Measurements from ENCODE around the gene KIF6. TPM values are rescaled to one million over a fixed set of nuclear protein-coding genes. Genes with fewer than 3 reads are reported as not detected.

The KIF6 gene
- total RNA-seq, 1 donor from 2014 or later, result 0.43 TPM

DNA sequence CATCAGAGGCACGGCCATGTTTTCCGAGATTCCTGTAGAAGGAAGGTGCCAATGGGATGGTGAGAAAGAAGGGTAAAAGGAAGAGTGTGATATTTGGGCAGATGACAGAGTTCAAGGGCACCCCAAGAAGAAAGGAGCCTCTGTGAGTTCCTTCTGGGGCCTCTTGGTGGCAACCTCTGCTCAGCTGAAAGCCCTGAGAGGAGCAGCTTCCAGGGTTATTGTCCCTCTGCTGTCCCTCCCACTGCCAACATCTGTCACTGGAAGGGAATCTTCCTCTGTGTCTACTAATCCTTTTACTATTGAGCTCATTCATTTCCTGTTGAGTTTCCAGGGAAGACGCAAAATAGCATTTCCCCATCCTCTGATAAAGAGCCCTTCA lies 362.7 kb downstream of the KIF6 start:
- H3K4me1 ChIP-seq, result no peaks in the 10 kb centered on the region
- no peak overlapping the region for H3K27ac ChIP-seq
- no peaks in the 10 kb centered on the region for H3K9me3 ChIP-seq
- H3K36me3 ChIP-seq, result no peaks in the 10 kb centered on the region
- no peak overlapping the region for H3K4me3 ChIP-seq
- DNase-seq (ENCODE audit: low spot score in 2 of 2), result no peak
- H3K27me3 ChIP-seq, result no peaks in the 10 kb centered on the region
- no peak for TF ChIP-seq CTCF (IDR thresholded peaks at IDR 0.05)
- intact Hi-C loops (cut with DNase I), result loop anchor here (1.0 kb wide), 1 partner anchor 530 kb away; no protein-coding TSS in a partner anchor

DNA sequence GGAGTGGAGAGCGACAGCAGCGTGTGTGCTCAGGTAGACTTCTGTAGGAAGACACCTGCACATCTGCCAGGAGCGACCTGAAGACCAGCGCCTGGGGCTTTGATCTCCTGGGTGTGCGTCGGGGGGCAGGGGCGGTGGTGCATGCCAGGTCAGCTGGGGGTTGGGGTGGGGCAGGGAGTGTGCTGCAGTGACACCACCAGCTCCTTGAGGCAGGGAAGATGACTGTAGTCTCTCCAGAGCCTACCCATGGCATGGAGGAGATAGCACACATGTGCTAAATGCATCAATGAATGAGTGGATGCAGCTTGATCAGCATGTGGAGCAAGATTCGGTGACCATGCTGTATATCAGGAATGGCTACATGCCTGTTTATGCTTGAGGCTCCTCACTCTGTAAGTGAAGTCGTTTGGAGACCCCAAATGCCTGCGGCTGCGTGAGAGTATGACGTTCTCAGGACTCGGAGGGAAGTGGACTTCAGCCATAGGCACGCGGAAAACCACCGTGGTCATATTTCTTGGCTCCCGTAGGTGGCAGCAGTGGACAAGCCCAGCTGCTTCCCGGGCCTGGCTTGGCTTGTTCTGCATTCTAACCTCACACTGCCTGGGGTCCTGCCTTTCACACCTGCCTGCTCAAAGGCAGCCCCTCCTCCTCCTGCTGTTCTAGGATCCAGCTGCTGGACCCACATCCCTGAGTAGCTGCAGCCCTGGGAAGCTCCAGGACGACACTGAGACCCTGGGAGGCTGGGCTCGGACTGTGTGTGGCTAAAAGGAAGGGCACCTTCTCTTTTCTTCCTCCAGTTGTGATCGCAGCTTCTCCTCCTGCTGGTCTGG lies 363.3 kb downstream of the KIF6 start:
- Histone ChIP-seq H3K4me3 (no peak overlapping the region), H3K27me3 (no peaks in the 10 kb centered on the region), H3K36me3 (no peaks in the 10 kb centered on the region), H3K4me1 (no peaks in the 10 kb centered on the region), H3K27ac (no peak overlapping the region), H3K9me3 (no peaks in the 10 kb centered on the region)
- peak; percentile 68 to 78 (median 73) for TF ChIP-seq CTCF (IDR thresholded peaks at IDR 0.05)
- intact Hi-C loops (cut with DNase I), result loop anchor here (1.0 kb wide), 1 partner anchor 530 kb away; no protein-coding TSS in a partner anchor
- peak in 1 of 2 donors; percentile 78 for DNase-seq (ENCODE audit: low spot score in 2 of 2)

- DNase-seq (ENCODE audit: low spot score in 2 of 2), result peak in 1 of 2 donors; percentile 52
- intact Hi-C loops (cut with DNase I), result no loop called here
- no peaks in the 10 kb centered on the region for H3K27me3 ChIP-seq
Observed at GRCh38 chr6:39360378-39360777, 364.8 kb downstream of the KIF6 start.

DNA sequence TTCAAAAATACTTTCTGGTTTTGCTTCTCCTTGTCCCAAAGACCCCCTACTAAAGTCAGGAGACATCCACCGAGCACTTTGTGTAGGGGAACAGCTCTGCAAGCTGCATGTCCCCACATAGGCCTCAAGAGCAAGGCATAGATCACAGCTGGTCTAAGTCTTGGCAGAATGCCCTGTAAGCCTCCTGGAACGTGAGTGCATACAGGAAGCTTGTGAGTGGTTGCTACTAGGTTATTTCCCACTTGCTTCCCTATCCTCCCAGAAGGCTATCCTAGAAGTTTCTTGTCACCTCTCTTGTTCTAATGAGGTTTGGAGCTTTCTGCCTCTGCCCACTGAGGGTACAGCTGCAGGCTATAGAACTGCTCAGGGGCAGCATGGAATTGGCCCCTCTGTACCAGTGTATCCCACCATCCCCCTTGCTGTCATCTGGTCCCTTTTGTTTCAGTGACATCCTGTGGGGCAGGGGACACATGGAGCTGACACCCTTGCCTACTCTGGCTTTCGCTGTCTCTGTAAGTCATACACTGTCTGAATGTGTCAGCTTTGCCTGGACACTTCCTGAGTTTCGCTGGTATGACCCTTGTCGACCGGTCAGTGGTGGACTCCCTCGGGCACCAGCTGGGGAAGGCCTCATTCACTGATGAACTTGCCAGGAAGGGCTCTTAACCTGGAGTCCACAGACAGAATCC lies 367.1 kb downstream of the KIF6 start:
- intact Hi-C loops (cut with DNase I), result no loop called here
- H3K4me3 ChIP-seq, result no peak overlapping the region
- no peaks in the 10 kb centered on the region for H3K27me3 ChIP-seq
- DNase-seq (ENCODE audit: low spot score in 2 of 2), result no peak
- H3K27ac ChIP-seq, result no peak overlapping the region
- no peak for TF ChIP-seq CTCF (IDR thresholded peaks at IDR 0.05)
- H3K9me3 ChIP-seq, result no peaks in the 10 kb centered on the region
- no peaks in the 10 kb centered on the region for H3K4me1 ChIP-seq
- no peaks in the 10 kb centered on the region for H3K36me3 ChIP-seq

More at GRCh38 chr6:39360378-39360777, 364.8 kb downstream of the KIF6 start:
- no peak overlapping the region for H3K4me3 ChIP-seq
- no peaks in the 10 kb centered on the region for H3K36me3 ChIP-seq
- H3K9me3 ChIP-seq, result no peaks in the 10 kb centered on the region
- no peak for TF ChIP-seq CTCF (IDR thresholded peaks at IDR 0.05)
- H3K27ac ChIP-seq, result no peak overlapping the region
- H3K4me1 ChIP-seq, result no peaks in the 10 kb centered on the region

- no peaks in the 10 kb centered on the region for H3K36me3 ChIP-seq
- no peaks in the 10 kb centered on the region for H3K9me3 ChIP-seq
- H3K4me3 ChIP-seq, result no peak overlapping the region
- intact Hi-C loops (cut with DNase I), result no loop called here
- no peaks in the 10 kb centered on the region for H3K27me3 ChIP-seq
- DNase-seq (ENCODE audit: low spot score in 2 of 2), result no peak
- H3K4me1 ChIP-seq, result no peaks in the 10 kb centered on the region
- no peak overlapping the region for H3K27ac ChIP-seq
- TF ChIP-seq CTCF (IDR thresholded peaks at IDR 0.05), result no peak
Observed at GRCh38 chr6:39353698-39354315, 371.4 kb downstream of the KIF6 start.

Data from ascending aorta (tissue), 2 donors.